Fibroblast of villous mesenchyme (primary cell): ENCODE data around the gene NUDT6. TPM values are rescaled to one million over a fixed set of nuclear protein-coding genes. Genes with fewer than 3 reads are reported as not detected.
A peak's percentile ranks its signal among the peaks of the same experiment; 100 is the strongest.

Experiments used
- DNase-seq: peaks from one replicate; pipeline ENCODE4 v3.0.0-alpha.2; 2010; ENCODE audit warnings: low read depth
- H3K4me3 ChIP-seq: 2 replicates; pipeline ENCODE4 v1.5.1; 2011; ENCODE audit warnings: low read depth, mild to moderate bottlenecking, low read length
- total RNA-seq: library from RNA; depleted of rRNA; stranded (reverse); fragments of >200 nt; gene quantifications from 2 replicates; pipeline ENCODE4 v1.2.3, GENCODE V29; 2012
- TF ChIP-seq, protein P1 (sequence below): IDR thresholded peaks from 2 replicates; pipeline ENCODE4 v1.5.1; 2012; ENCODE audit warnings: low read depth, mild to moderate bottlenecking, low read length; ENCODE audit not compliant: insufficient read depth

NUDT6 gene, protein sequence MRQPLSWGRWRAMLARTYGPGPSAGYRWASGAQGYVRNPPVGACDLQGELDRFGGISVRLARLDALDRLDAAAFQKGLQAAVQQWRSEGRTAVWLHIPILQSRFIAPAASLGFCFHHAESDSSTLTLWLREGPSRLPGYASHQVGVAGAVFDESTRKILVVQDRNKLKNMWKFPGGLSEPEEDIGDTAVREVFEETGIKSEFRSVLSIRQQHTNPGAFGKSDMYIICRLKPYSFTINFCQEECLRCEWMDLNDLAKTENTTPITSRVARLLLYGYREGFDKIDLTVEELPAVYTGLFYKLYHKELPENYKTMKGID
- total RNA-seq = 3.9 and 6.8 TPM in 2 replicates

DNA sequence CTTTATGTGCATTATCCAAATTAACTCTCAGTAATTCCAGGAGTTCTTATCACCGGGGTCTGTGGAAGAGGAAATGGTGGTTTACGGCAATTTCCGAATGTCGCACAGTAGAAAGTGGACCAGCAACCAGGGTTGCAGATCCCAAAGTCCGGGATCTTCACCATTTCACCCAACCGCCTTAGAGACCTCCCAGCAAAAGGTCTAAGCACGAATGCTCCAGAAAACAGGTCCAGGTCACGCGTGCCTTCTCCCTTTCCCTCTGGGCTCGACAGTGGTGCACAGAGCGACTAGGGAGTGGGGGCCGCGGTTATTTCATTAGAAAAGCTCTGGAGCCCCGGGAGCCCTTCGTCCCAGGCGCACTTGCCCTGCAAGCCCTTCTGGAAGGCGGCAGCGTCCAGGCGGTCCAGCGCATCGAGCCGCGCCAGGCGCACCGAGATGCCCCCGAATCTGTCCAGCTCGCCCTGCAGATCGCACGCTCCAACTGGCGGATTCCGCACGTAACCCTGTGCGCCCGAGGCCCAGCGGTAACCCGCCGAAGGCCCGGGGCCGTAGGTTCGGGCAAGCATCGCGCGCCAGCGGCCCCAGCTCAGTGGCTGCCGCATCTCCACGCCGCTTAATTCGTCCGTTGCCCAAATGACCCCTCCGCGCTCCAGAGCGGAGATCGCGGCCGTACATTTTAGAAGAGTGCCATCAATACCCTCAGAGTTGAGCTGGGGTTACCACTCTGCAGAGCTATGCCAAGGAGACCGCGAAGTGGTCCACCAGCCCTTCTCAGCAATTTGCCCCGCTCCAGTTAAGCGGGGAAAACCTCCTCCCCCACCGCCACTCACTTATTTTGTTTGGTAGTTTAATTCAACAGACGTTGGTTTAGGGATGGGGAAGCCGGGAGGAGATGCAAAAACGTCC, at the start of gene NUDT6:
Gene NUDT6, minus strand, starts transcription at position 627 of the 906 bp plus-strand sequence. Its CDS starts 25 bp downstream, at position 602.
- DNase-seq = peak; percentile 69
- TF ChIP-seq, protein P1, sequence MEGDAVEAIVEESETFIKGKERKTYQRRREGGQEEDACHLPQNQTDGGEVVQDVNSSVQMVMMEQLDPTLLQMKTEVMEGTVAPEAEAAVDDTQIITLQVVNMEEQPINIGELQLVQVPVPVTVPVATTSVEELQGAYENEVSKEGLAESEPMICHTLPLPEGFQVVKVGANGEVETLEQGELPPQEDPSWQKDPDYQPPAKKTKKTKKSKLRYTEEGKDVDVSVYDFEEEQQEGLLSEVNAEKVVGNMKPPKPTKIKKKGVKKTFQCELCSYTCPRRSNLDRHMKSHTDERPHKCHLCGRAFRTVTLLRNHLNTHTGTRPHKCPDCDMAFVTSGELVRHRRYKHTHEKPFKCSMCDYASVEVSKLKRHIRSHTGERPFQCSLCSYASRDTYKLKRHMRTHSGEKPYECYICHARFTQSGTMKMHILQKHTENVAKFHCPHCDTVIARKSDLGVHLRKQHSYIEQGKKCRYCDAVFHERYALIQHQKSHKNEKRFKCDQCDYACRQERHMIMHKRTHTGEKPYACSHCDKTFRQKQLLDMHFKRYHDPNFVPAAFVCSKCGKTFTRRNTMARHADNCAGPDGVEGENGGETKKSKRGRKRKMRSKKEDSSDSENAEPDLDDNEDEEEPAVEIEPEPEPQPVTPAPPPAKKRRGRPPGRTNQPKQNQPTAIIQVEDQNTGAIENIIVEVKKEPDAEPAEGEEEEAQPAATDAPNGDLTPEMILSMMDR = no peak
- peak within 1 kb of the TSS; percentile 95 for H3K4me3 ChIP-seq

DNA sequence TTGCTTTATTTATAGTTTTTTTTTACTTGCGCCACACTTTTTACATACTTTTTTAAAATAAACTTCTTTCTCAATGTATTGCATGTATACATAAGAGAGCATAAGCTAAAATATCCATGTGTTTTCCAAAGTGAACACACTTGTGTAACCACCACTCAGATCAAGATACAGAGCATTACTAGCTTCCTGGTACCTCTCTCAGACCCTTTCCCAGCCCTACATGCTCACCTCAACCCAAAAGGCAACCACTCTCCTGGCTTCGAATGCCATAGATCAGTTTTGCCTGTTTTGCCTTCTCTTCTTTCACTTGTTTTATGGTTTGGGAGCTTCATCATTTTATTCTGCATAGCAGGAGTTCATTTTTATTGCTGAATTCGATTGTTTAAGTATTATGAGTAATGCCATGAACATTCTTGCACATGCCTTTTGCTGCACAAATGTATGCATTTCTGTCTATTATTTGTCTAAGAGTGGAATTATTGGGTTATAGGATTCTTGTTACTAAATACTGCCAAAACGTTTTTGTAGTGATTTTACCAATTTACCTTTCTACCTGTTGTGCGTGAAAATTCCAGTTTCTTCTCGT, 45.9 kb upstream of the NUDT6 start:
- TF ChIP-seq, protein P1 = no peak
- peak; percentile 11 for DNase-seq

DNA sequence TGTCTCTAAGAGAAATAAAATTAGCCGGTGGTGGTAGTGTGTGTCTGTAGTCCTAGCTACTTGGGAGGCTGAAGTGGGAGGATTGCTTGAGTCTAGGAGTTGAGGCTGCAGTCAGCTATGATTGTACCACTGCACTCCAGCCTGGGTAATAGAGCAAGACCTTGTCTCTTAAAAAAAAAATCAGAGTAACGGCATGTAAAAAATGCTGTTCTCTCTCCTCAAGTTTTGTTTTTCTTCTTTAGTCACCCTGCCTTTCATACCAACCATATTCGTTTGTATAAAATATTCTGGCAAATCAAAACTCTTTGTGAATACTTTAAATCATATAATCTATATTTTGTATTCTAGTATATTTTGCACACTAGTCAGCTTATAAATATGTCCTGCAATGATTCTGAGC, 44.8 kb upstream of the NUDT6 start:
- TF ChIP-seq, protein P1 = no peak
- DNase-seq = no peak
- H3K4me3 ChIP-seq = no peak overlapping the region

More for the DNA sequence above, 45.9 kb upstream of the NUDT6 start:
- no peak overlapping the region for H3K4me3 ChIP-seq

DNA sequence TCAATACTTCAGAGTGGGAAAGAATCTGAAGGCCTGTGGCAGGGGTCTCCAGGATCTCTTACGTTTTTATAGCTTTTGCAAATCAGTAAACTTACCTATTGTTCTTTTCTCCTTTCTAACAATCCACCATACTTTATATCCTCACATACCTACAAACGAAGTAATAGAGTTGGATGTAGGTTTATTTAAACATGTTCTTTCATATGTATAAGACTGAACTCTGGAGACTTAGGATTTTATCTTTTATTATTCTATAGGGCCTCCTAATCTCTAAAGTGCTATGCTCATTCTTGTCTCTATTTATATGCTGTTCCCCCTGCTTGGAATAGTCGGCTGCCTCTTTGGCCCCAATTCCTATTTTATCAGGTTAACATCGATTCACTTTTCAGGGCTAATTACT, 43.8 kb upstream of the NUDT6 start:
- TF ChIP-seq, protein P1 = no peak
- DNase-seq = no peak
- no peak overlapping the region for H3K4me3 ChIP-seq

DNA sequence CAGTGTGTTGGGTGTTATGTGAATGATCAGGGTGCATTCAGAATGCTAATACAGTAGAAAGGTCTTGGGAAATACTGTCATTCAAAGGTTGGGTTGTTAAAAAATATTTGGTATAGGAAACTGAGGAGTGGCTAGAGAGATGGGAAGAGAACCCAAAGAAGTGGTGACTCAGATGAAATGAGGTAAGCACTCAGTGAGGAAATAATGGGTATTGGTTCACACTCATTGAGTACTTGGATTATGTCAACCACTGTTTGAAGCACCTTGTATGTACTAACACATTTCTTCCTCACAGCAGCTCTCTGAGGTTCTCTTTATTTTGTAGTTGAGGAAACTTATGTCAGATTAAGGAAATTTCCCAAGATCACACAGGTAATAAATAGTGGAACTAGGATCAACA, 40.8 kb upstream of the NUDT6 start:
- DNase-seq = peak; percentile 16
- TF ChIP-seq, protein P1 = no peak
- no peak overlapping the region for H3K4me3 ChIP-seq

DNA sequence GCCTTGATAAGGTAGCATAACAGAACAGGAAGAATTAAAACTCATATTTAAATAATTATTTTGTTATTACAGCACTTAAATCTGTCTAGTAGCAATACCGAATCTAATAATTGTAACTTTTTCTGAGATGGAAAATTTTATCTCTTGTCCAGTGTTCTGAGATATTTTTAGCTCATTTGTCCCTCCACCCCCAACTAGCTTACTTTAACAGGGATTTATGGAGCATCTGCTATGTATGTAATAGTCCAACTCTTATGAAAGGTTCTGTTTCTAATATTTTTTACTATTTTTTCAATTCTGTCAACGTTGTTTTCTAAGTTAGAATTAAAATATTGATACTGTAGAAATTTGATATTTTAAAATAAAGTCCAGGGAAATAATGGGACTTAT, 38.2 kb upstream of the NUDT6 start:
- peak; percentile 71 for DNase-seq
- TF ChIP-seq, protein P1 = no peak

More for the DNA sequence above, 38.2 kb upstream of the NUDT6 start:
- no peak overlapping the region for H3K4me3 ChIP-seq
